Keratinocyte (primary cell): ENCODE measurements around the gene AVPR2. TPM values are rescaled to one million over a fixed set of nuclear protein-coding genes. Genes with fewer than 3 reads are reported as not detected.

Experiments
- DNase-seq: peaks from one replicate; pipeline ENCODE4 v3.0.0-alpha.2; 2011; ENCODE audit warnings: low read depth, missing footprints, low spot score
- FAIRE-seq: peaks from 2 replicates; lab custom pipeline; 2011; peaks lifted over from hg19 to GRCh38; lab: Jason Lieb, UNC
- H2AFZ ChIP-seq: 2 replicates; pipeline ENCODE4 v1.6.0; 2012; ENCODE audit warnings: low read length, control low read depth, inconsistent platforms; ENCODE audit not compliant: control insufficient read depth
- H3K27ac ChIP-seq: 2 replicates; pipeline ENCODE4 v1.5.1; 2011; ENCODE audit warnings: low read length; ENCODE audit not compliant: control insufficient read depth, insufficient read depth
- H3K27me3 ChIP-seq: 3 replicates; pipeline ENCODE4 v1.6.0; 2011; ENCODE audit warnings: low read length; ENCODE audit not compliant: control insufficient read depth, insufficient read depth; ENCODE audit errors: extremely low read depth
- H3K36me3 ChIP-seq, 2 experiments: 2 replicates in 1 of 2; 3 replicates in 1 of 2; pipeline ENCODE4 v1.5.1; 2011; ENCODE audit warnings: low read length in 2 of 2, mild to moderate bottlenecking in 1 of 2; ENCODE audit not compliant: control insufficient read depth in 2 of 2, insufficient read depth in 2 of 2; ENCODE audit errors: extremely low read depth in 1 of 2
- H3K4me1 ChIP-seq: 3 replicates; pipeline ENCODE4 v1.5.1; 2011; ENCODE audit warnings: low read length; ENCODE audit not compliant: control insufficient read depth, insufficient read depth; ENCODE audit errors: extremely low read depth
- H3K4me2 ChIP-seq: 3 replicates; pipeline ENCODE4 v1.6.0; 2011; ENCODE audit warnings: low read depth, low read length; ENCODE audit not compliant: control insufficient read depth, insufficient read depth; ENCODE audit errors: extremely low read depth
- H3K4me3 ChIP-seq, 3 experiments: fragments of 200-600 bp in 1 of 3; sonication (generic) in 1 of 3; 2 replicates in 2 of 3; 3 replicates in 1 of 3; pipeline ENCODE4 v1.5.1; 2011 to 2016; ENCODE audit warnings: low read length in 3 of 3, mild to moderate bottlenecking in 3 of 3, control low read depth in 2 of 3, inconsistent platforms in 1 of 3, low read depth in 1 of 3, mixed read lengths in 1 of 3, mixed run types in 1 of 3, moderate library complexity in 1 of 3; ENCODE audit not compliant: control insufficient read depth in 2 of 3, insufficient read depth in 2 of 3; ENCODE audit errors: extremely low read depth in 1 of 3
- H3K79me2 ChIP-seq: 2 replicates; pipeline ENCODE4 v1.6.0; 2012; ENCODE audit warnings: low read length; ENCODE audit not compliant: control insufficient read depth, insufficient read depth
- H3K9ac ChIP-seq: 3 replicates; pipeline ENCODE4 v1.6.0; 2011; ENCODE audit warnings: low read length; ENCODE audit not compliant: control insufficient read depth, insufficient read depth; ENCODE audit errors: extremely low read depth
- H3K9me1 ChIP-seq: 3 replicates; pipeline ENCODE4 v1.6.0; 2011; ENCODE audit warnings: low read length; ENCODE audit not compliant: control insufficient read depth, insufficient read depth; ENCODE audit errors: extremely low read depth
- H3K9me3 ChIP-seq: 2 replicates; pipeline ENCODE4 v1.5.1; 2012; ENCODE audit warnings: low read depth, low read length; ENCODE audit not compliant: control insufficient read depth
- H4K20me1 ChIP-seq: 3 replicates; pipeline ENCODE4 v1.6.0; 2011; ENCODE audit warnings: low read length; ENCODE audit not compliant: control insufficient read depth, insufficient read depth; ENCODE audit errors: extremely low read depth
- CTCF ChIP-seq, 3 experiments: IDR thresholded peaks in 1 of 3; conservative IDR thresholded peaks in 1 of 3; optimal IDR thresholded peaks in 1 of 3; 2 replicates in 2 of 3; 3 replicates in 1 of 3; pipeline versions ENCODE3 to v1.5.1; 2011; ENCODE audit warnings: low read length in 3 of 3, mild to moderate bottlenecking in 3 of 3, moderate library complexity in 2 of 3, control low read depth in 1 of 3, inconsistent platforms in 1 of 3; ENCODE audit not compliant: insufficient read depth in 2 of 3; ENCODE audit errors: extremely low read depth in 1 of 3
- EZH2 ChIP-seq: IDR thresholded peaks from one replicate; pipeline ENCODE4 v1.6.1; 2012; ENCODE audit warnings: inconsistent platforms, mild to moderate bottlenecking, low read length, moderate library complexity
- dilution Hi-C: fragments of 300-500 bp; cut with MboI; formaldehyde crosslinking; loops from one replicate; pipeline ENCODE4 v1.7.0; 2020; ENCODE audit warnings: low sequenced_read_pairs; ENCODE audit not compliant: extremely low pct_ligation_motif_present
- polyA plus RNA-seq, 5 experiments: library from polyadenylated mRNA; depleted of rRNA in 3 of 5; stranded (reverse) in 3 of 5; stranded (forward) in 1 of 5; unstranded in 1 of 5; fragments of >200 nt; gene quantifications; 1 replicate in 1 of 5; 2 replicates in 3 of 5; 3 replicates in 1 of 5; pipeline versions ENCODE4 v1.2.1 to v1.2.3, GENCODE V29; 2011 to 2012; ENCODE audit warnings: missing spikeins in 2 of 5, low read depth in 1 of 5, low replicate concordance in 1 of 5

The AVPR2 gene
- polyA plus RNA-seq, 1 donor (not counting 4 experiments of a cell fraction or from before 2014, with no cell fraction given), result not detected

DNA sequence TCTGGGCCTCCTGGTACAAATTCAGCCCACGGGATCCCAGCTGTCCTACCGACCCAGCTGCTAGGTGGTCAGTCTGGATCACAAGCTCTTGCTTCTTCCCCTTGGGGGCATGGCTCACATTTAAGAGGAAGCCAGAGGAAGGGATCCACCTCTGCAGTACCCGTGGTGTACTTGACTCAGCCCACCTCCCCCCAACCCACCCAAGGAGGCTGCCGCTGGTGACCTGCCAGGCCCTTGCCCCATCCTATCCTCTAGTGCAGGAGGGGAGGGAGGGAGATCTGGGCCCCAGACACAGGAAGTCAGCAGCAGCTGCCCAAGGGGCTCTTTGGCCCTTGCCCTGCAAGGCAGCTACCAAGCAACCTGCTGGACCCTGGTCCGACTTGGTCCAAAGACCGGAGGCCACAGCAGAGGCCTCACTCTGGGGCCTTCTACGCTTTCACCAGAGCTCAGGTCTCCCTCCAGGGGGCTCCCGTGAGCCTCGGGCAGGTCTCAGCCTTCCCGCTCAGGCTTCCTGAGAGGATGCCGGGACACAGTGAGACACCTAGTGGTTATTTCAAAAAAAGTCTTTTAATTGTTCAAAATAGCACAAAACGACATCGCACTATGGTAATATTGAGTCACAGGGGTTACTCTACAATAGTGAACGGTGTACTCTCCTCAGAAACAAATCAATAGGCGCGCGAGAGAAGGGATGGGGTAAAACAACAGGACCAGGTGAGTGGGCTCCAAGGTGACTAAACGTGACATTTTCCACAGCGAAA lies 42.7 kb downstream of the AVPR2 start:
- dilution Hi-C loops, result no loop called here
- H3K9me3 ChIP-seq, result no peaks in the 10 kb centered on the region
- no peak overlapping the region for H3K27ac ChIP-seq
- FAIRE-seq, result peak; percentile 79
- no peak overlapping the region for H3K4me2 ChIP-seq
- H3K9me1 ChIP-seq, result no peaks in the 10 kb centered on the region
- no peaks in the 10 kb centered on the region for H3K27me3 ChIP-seq
- no peaks in the 10 kb centered on the region for H3K4me1 ChIP-seq
- TF ChIP-seq CTCF (optimal IDR thresholded peaks at IDR 0.05 in 1 of 3, IDR thresholded peaks at IDR 0.05 in 1 of 3, conservative IDR thresholded peaks at IDR 0.05 in 1 of 3; ENCODE audit: extremely low read depth in 1 of 3, insufficient read depth in 2 of 3, low read length in 3 of 3) (peak in 2 of 3 experiments; percentile 83 to 85), EZH2 (no peak)
- H4K20me1 ChIP-seq, result no peaks in the 10 kb centered on the region
- DNase-seq, result no peak
- no peak overlapping the region for H3K9ac ChIP-seq
- H3K36me3 ChIP-seq, result peaks cover 6 to 20% of the 10 kb centered on the region in 2 experiments
- no peaks in the 10 kb centered on the region for H3K79me2 ChIP-seq
- no peak overlapping the region for H3K4me3 ChIP-seq
- H2AFZ ChIP-seq, result no peak overlapping the region

DNA sequence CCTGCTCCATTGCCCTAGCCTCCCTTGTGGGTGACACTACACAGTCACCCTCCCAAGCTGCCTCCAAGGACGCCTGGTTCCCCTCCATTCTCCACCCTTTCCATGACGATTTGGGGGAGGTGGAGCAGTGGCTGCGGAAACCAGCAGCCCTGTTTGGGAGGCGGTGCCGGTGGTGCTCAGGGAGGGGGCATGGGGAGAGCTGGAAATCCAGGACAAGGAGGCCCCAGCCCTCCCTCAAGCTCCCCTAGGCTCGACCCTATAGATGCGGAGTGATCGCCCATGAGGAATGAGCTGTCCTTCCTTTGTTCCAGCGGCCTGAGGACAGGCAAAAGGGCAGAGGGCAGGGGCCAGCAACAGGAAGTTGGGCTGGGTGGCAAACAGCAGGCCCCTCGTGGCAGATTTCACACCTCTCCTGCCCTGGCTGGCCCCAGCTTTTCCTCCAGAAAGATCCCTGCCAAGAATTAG lies 43.6 kb downstream of the AVPR2 start:
- H3K36me3 ChIP-seq, result peaks cover 9 to 24% of the 10 kb centered on the region in 2 experiments
- FAIRE-seq (no peak), DNase-seq (no peak)

More for the DNA sequence above, 43.6 kb downstream of the AVPR2 start:
- Histone ChIP-seq H2AFZ (no peak overlapping the region), H3K27me3 (no peaks in the 10 kb centered on the region), H3K4me1 (no peaks in the 10 kb centered on the region), H3K9me1 (no peaks in the 10 kb centered on the region), H3K79me2 (no peaks in the 10 kb centered on the region), H4K20me1 (no peaks in the 10 kb centered on the region), H3K9ac (no peak overlapping the region), H3K9me3 (no peaks in the 10 kb centered on the region), H3K4me2 (no peak overlapping the region), H3K4me3 (no peak overlapping the region), H3K27ac (no peak overlapping the region)
- no peak for TF ChIP-seq CTCF (optimal IDR thresholded peaks at IDR 0.05 in 1 of 3, IDR thresholded peaks at IDR 0.05 in 1 of 3, conservative IDR thresholded peaks at IDR 0.05 in 1 of 3; ENCODE audit: extremely low read depth in 1 of 3, insufficient read depth in 2 of 3, low read length in 3 of 3)
- no peak for TF ChIP-seq EZH2
- dilution Hi-C loops, result no loop called here
